ENCODE data around the gene CCL16.
A peak's percentile ranks its signal among the peaks of the same experiment; 100 is the strongest.

CCL16 gene

GRCh38 chr17:35936063-35936462, 45.2 kb downstream of the CCL16 start:
- no peak overlapping the region for H3K4me3 ChIP-seq (ENCODE audit: extremely low read depth, insufficient read depth, low read length, poor library complexity, severe bottlenecking)
- no peak overlapping the region for H3K27ac ChIP-seq (ENCODE audit: low read depth, low read length, severe bottlenecking)
- H3K9me3 ChIP-seq (ENCODE audit: control insufficient read depth, low read length), result no peaks in the 10 kb centered on the region
- H3K36me3 ChIP-seq (ENCODE audit: control insufficient read depth, insufficient read depth, low read length), result no peaks in the 10 kb centered on the region
- WGBS, 2 experiments (ENCODE audit: insufficient coverage in 2 of 2), result 96 to 100% methylated on average over 1 to 4 of the region's 5 CpGs
- H3K4me1 ChIP-seq (ENCODE audit: control insufficient read depth, insufficient read depth, low read length, poor library complexity, severe bottlenecking), result peaks cover 5% of the 10 kb centered on the region

- peaks cover 5% of the 10 kb centered on the region for H3K4me1 ChIP-seq (ENCODE audit: control insufficient read depth, insufficient read depth, low read length, poor library complexity, severe bottlenecking)
- H3K4me3 ChIP-seq (ENCODE audit: extremely low read depth, insufficient read depth, low read length, poor library complexity, severe bottlenecking), result no peak overlapping the region
- no peak overlapping the region for H3K27ac ChIP-seq (ENCODE audit: low read depth, low read length, severe bottlenecking)
- H3K9me3 ChIP-seq (ENCODE audit: control insufficient read depth, low read length), result no peaks in the 10 kb centered on the region
- 96% methylated on average over 7 to 9 of the region's 10 CpGs for WGBS, 2 experiments (ENCODE audit: insufficient coverage in 2 of 2)
- no peaks in the 10 kb centered on the region for H3K36me3 ChIP-seq (ENCODE audit: control insufficient read depth, insufficient read depth, low read length)
These were observed 46.5 kb downstream of the CCL16 start for GRCh38 chr17:35934760-35935159.

- Histone ChIP-seq H3K36me3 (ENCODE audit: control insufficient read depth, insufficient read depth, low read length) (no peaks in the 10 kb centered on the region), H3K27ac (ENCODE audit: low read depth, low read length, severe bottlenecking) (no peak overlapping the region), H3K9me3 (ENCODE audit: control insufficient read depth, low read length) (no peaks in the 10 kb centered on the region), H3K4me3 (ENCODE audit: extremely low read depth, insufficient read depth, low read length, poor library complexity, severe bottlenecking) (no peak overlapping the region), H3K4me1 (ENCODE audit: control insufficient read depth, insufficient read depth, low read length, poor library complexity, severe bottlenecking) (peaks cover 5% of the 10 kb centered on the region)
These were observed 48.7 kb downstream of the CCL16 start for GRCh38 chr17:35932586-35932985.

GRCh38 chr17:35931794-35932425, 49.4 kb downstream of the CCL16 start:
- Histone ChIP-seq H3K36me3 (ENCODE audit: control insufficient read depth, insufficient read depth, low read length) (no peaks in the 10 kb centered on the region), H3K27ac (ENCODE audit: low read depth, low read length, severe bottlenecking) (no peak overlapping the region), H3K9me3 (ENCODE audit: control insufficient read depth, low read length) (no peaks in the 10 kb centered on the region), H3K4me3 (ENCODE audit: extremely low read depth, insufficient read depth, low read length, poor library complexity, severe bottlenecking) (no peak overlapping the region), H3K4me1 (ENCODE audit: control insufficient read depth, insufficient read depth, low read length, poor library complexity, severe bottlenecking) (peaks cover 5% of the 10 kb centered on the region)
- 88 to 93% methylated on average over 2 to 4 of the region's 6 CpGs for WGBS, 2 experiments (ENCODE audit: insufficient coverage in 2 of 2)

GRCh38 chr17:35930211-35931065, 50.9 kb downstream of the CCL16 start, which contains the start of gene RDM1:
RDM1 (minus strand) TSS chr17:35930773; CDS start chr17:35930727, 46 bp downstream.
- Histone ChIP-seq H3K9me3 (ENCODE audit: control insufficient read depth, low read length) (no peaks in the 10 kb centered on the region), H3K36me3 (ENCODE audit: control insufficient read depth, insufficient read depth, low read length) (no peaks in the 10 kb centered on the region), H3K27ac (ENCODE audit: low read depth, low read length, severe bottlenecking) (no peak within 1 kb of the TSS), H3K4me1 (ENCODE audit: control insufficient read depth, insufficient read depth, low read length, poor library complexity, severe bottlenecking) (peaks cover 5% of the 10 kb centered on the region), H3K4me3 (ENCODE audit: extremely low read depth, insufficient read depth, low read length, poor library complexity, severe bottlenecking) (peak within 1 kb of the TSS; percentile 42)
- WGBS, 2 experiments (ENCODE audit: insufficient coverage in 2 of 2), result 0 to 3% methylated on average over 14 to 22 of the region's 35 CpGs

- Histone ChIP-seq H3K9me3 (ENCODE audit: control insufficient read depth, low read length) (no peaks in the 10 kb centered on the region), H3K27ac (ENCODE audit: low read depth, low read length, severe bottlenecking) (no peak overlapping the region), H3K4me3 (ENCODE audit: extremely low read depth, insufficient read depth, low read length, poor library complexity, severe bottlenecking) (no peak overlapping the region), H3K4me1 (ENCODE audit: control insufficient read depth, insufficient read depth, low read length, poor library complexity, severe bottlenecking) (peaks cover 5% of the 10 kb centered on the region), H3K36me3 (ENCODE audit: control insufficient read depth, insufficient read depth, low read length) (no peaks in the 10 kb centered on the region)
These were observed 53.6 kb downstream of the CCL16 start for GRCh38 chr17:35927714-35928113.
